HL-60 (cell line): ENCODE results near the gene FBXO40.
"Not testable (repeated sequence)": the region's sequence is repeated elsewhere in the genome, so short reads cannot be mapped to it uniquely, and the experiment has no call there.

ENCODE experiments used
- DNase-seq, 2 experiments: peaks; one replicate each; pipeline ENCODE4 v3.0.0-alpha.2; 2010 to 2020; ENCODE audit warnings: low read depth in 1 of 2, low spot score in 1 of 2
- H3K27ac ChIP-seq: fragments of 250-450 bp; sonication (Bioruptor Pico); replicated peaks from 2 replicates; pipeline ENCODE4 v1.5.1; 2020; ENCODE audit warnings: mild to moderate bottlenecking, moderate library complexity
- H3K27me3 ChIP-seq: fragments of 250-450 bp; sonication (Bioruptor Pico); 2 replicates; pipeline ENCODE4 v1.5.1; 2021; ENCODE audit warnings: mild to moderate bottlenecking, moderate library complexity; ENCODE audit not compliant: insufficient read depth, poor library complexity, severe bottlenecking
- H3K4me3 ChIP-seq: replicated peaks from 2 replicates; pipeline ENCODE4 v1.5.1; 2011; ENCODE audit warnings: mild to moderate bottlenecking, control low read depth, low read length; ENCODE audit not compliant: insufficient read depth
- GABPA ChIP-seq: IDR thresholded peaks from 2 replicates; pipeline ENCODE4 v1.6.1; 2012; ENCODE audit warnings: low read depth
- POLR2AphosphoS5 ChIP-seq: IDR thresholded peaks from 2 replicates; pipeline ENCODE4 v1.6.1; 2012; ENCODE audit warnings: low read depth
- REST ChIP-seq: IDR thresholded peaks from 2 replicates; pipeline ENCODE4 v1.6.1; 2012; ENCODE audit warnings: low read depth; ENCODE audit not compliant: insufficient replicate concordance
- SPI1 ChIP-seq: IDR thresholded peaks from 2 replicates; pipeline ENCODE4 v1.6.1; 2012; ENCODE audit warnings: low read depth, mild to moderate bottlenecking, borderline replicate concordance
- TF ChIP-seq, protein P1 (sequence below): IDR thresholded peaks from one replicate; pipeline ENCODE4 v1.5.1; 2011; ENCODE audit warnings: low read length, control low read depth, inconsistent platforms; ENCODE audit not compliant: insufficient read depth

FBXO40 gene

DNA sequence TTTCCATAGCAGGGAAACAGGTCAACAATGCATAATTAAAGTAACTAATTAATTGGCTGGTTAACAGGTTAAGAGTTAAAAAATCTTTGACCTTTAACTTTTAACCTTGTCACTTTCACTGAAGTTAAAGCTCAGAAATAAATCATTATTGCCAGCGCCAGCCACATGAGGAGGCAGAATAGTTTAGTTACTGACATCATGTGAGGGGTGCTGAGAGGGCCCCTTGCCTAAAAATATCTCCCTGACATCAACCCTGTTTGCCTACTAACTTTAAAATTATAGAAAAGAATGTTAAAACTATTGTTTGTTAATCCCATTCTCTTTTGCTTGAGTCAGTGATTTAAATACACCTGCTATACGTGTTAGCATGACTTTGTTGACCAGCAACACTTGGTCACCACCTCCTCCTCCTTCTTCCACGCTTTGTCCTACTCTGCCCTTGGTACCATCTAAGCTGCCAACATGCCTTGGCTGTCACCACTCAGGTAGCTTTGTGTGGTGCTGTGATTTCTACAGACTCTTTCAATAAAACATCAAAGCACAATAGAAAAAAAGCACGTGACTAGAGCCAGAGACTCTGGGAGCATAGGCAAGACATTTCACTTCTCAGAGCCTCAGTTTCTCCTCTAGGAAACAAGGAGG is 2.7 kb downstream of the FBXO40 start:
- Histone ChIP-seq H3K27ac (no peak overlapping the region), H3K4me3 (no peak overlapping the region), H3K27me3 (peaks cover under 1% of the 10 kb centered on the region)
- TF ChIP-seq, protein P1, sequence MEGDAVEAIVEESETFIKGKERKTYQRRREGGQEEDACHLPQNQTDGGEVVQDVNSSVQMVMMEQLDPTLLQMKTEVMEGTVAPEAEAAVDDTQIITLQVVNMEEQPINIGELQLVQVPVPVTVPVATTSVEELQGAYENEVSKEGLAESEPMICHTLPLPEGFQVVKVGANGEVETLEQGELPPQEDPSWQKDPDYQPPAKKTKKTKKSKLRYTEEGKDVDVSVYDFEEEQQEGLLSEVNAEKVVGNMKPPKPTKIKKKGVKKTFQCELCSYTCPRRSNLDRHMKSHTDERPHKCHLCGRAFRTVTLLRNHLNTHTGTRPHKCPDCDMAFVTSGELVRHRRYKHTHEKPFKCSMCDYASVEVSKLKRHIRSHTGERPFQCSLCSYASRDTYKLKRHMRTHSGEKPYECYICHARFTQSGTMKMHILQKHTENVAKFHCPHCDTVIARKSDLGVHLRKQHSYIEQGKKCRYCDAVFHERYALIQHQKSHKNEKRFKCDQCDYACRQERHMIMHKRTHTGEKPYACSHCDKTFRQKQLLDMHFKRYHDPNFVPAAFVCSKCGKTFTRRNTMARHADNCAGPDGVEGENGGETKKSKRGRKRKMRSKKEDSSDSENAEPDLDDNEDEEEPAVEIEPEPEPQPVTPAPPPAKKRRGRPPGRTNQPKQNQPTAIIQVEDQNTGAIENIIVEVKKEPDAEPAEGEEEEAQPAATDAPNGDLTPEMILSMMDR, result no peak
- no peak for TF ChIP-seq GABPA
- no peak for TF ChIP-seq POLR2AphosphoS5
- no peak for TF ChIP-seq REST
- TF ChIP-seq SPI1, result no peak
- DNase-seq, result no peak

GRCh38 chr3:121598564-121598963 is 5.4 kb downstream of the FBXO40 start:
- no peak for DNase-seq
- Histone ChIP-seq H3K27ac (no peak overlapping the region), H3K27me3 (no peaks in the 10 kb centered on the region), H3K4me3 (no peak overlapping the region)
- no peak for TF ChIP-seq GABPA
- no peak for TF ChIP-seq SPI1
- TF ChIP-seq POLR2AphosphoS5, result no peak
- no peak for TF ChIP-seq REST
- TF ChIP-seq, protein P1, result no peak

- H3K4me3 ChIP-seq, H3K27ac ChIP-seq, DNase-seq, H3K27me3 ChIP-seq: not testable (repeated sequence)
These were observed 6.7 kb downstream of the FBXO40 start for GRCh38 chr3:121599900-121600299.

- DNase-seq, result no peak
- Histone ChIP-seq H3K27me3 (no peaks in the 10 kb centered on the region), H3K27ac (no peak overlapping the region), H3K4me3 (no peak overlapping the region)
- TF ChIP-seq POLR2AphosphoS5 (no peak), GABPA (no peak), REST (no peak), SPI1 (no peak)
- TF ChIP-seq, protein P1, result no peak
These were observed 8.1 kb downstream of the FBXO40 start for GRCh38 chr3:121601212-121601812.
